B cell (primary cell): ENCODE data around the gene PLEKHA7. TPM values are rescaled to one million over a fixed set of nuclear protein-coding genes. Genes with fewer than 3 reads are reported as not detected.
"Not testable (repeated sequence)": the region's sequence is repeated elsewhere in the genome, so short reads cannot be mapped to it uniquely, and the experiment has no call there.

Experiments
- ATAC-seq: fragments of 200-7000 bp; cut with Tn5 transposase; one replicate; pipeline ENCODE4 v1.10.0; 2021; ENCODE audit warnings: low read depth, mild to moderate bottlenecking, moderate number of reproducible peaks, moderate library complexity
- CTCF ChIA-PET: fragments of 350-600 bp; sonication (Branson Sonifier 250); formaldehyde crosslinking; loops from one replicate; lab custom pipeline; 2021; ENCODE audit warnings: antibody characterized with exemption, inconsistent platforms; lab: Charles Lee
- POLR2A ChIA-PET: fragments of 350-600 bp; sonication (Branson Sonifier 250); formaldehyde crosslinking; loops from one replicate; lab custom pipeline; 2021; ENCODE audit warnings: antibody characterized with exemption; lab: Charles Lee
- DNase-seq: peaks from one replicate; pipeline ENCODE4 v3.0.0; 2013
- H2AFZ ChIP-seq: 2 replicates; pipeline ENCODE4 v1.6.1; 2012; ENCODE audit warnings: mild to moderate bottlenecking, low read depth, low read length; ENCODE audit not compliant: insufficient read depth, poor library complexity, severe bottlenecking
- H3K27ac ChIP-seq, 2 donors: 1 replicate in 1 of 2; 2 replicates in 1 of 2; pipeline ENCODE4 v1.5.1; 2012 to 2013; ENCODE audit warnings: low read length in 2 of 2, mild to moderate bottlenecking in 2 of 2, moderate library complexity in 1 of 2
- H3K27me3 ChIP-seq, 4 experiments: fragments of 200-600 bp in 1 of 4; sonication (generic) in 1 of 4; replicated peaks in 1 of 4; 1 replicate in 2 of 4; 2 replicates in 2 of 4; pipeline versions ENCODE4 v1.6.1 to v1.7.0; 2013 to 2016; ENCODE audit warnings: low read length in 3 of 4, mild to moderate bottlenecking in 2 of 4, mixed read lengths in 1 of 4, moderate library complexity in 1 of 4; ENCODE audit not compliant: insufficient read depth in 4 of 4, control insufficient read depth in 3 of 4; ENCODE audit errors: control extremely low read depth in 1 of 4
- H3K36me3 ChIP-seq, 2 experiments: replicated peaks in 1 of 2; 1 replicate in 1 of 2; 2 replicates in 1 of 2; pipeline versions ENCODE4 v1.6.1 to v1.7.1; 2013; ENCODE audit warnings: low read length in 1 of 2; ENCODE audit not compliant: insufficient read depth in 2 of 2, control insufficient read depth in 1 of 2; ENCODE audit errors: control extremely low read depth in 1 of 2, extremely low read depth in 1 of 2
- H3K4me1 ChIP-seq, 2 donors: fragments of 200-600 bp in 1 of 2; sonication (generic) in 1 of 2; 1 replicate in 1 of 2; 2 replicates in 1 of 2; pipeline versions ENCODE4 v1.5.1 to v1.6.1; 2013 to 2017; ENCODE audit warnings: low read length in 2 of 2; ENCODE audit not compliant: control insufficient read depth in 2 of 2, insufficient read depth in 2 of 2
- H3K4me2 ChIP-seq: replicated peaks from 2 replicates; pipeline ENCODE3; 2012; ENCODE audit warnings: mild to moderate bottlenecking, low read depth, low read length; ENCODE audit not compliant: poor library complexity, severe bottlenecking
- H3K4me3 ChIP-seq, 5 experiments: fragments of 200-600 bp in 1 of 5; sonication (generic) in 1 of 5; 1 replicate in 3 of 5; 2 replicates in 2 of 5; pipeline versions ENCODE4 v1.5.1 to v1.7.0; 2011 to 2016; ENCODE audit warnings: low read length in 4 of 5, mild to moderate bottlenecking in 4 of 5, low read depth in 2 of 5, control low read depth in 1 of 5, moderate library complexity in 1 of 5; ENCODE audit not compliant: insufficient read depth in 1 of 5; ENCODE audit errors: control extremely low read depth in 1 of 5, extremely low read depth in 1 of 5
- H3K79me2 ChIP-seq: fragments of 200-600 bp; sonication (generic); one replicate; pipeline ENCODE4 v1.6.0; 2016; ENCODE audit warnings: low read length; ENCODE audit not compliant: control insufficient read depth, insufficient read depth
- H3K9ac ChIP-seq: fragments of 200-600 bp; sonication (generic); 2 replicates; pipeline ENCODE4 v1.6.1; 2017; ENCODE audit warnings: mild to moderate bottlenecking, low read length, moderate library complexity
- H3K9me3 ChIP-seq, 3 donors: one replicate each; pipeline versions ENCODE4 v1.6.1 to v1.7.1; 2013; ENCODE audit warnings: low read length in 2 of 3; ENCODE audit not compliant: control insufficient read depth in 2 of 3, insufficient read depth in 1 of 3; ENCODE audit errors: control extremely low read depth in 1 of 3
- H4K20me1 ChIP-seq: 2 replicates; pipeline ENCODE4 v1.6.0; 2012; ENCODE audit warnings: mild to moderate bottlenecking, low read length; ENCODE audit not compliant: insufficient read depth, control insufficient read depth, poor library complexity, severe bottlenecking
- H3K27ac Mint-ChIP-seq: one replicate; pipeline ENCODE4 v1.8.0; 2021; ENCODE audit warnings: mixed read lengths
- H3K27me3 Mint-ChIP-seq: one replicate; pipeline ENCODE4 v1.8.0; 2021; ENCODE audit warnings: mixed read lengths
- H3K4me1 Mint-ChIP-seq: one replicate; pipeline ENCODE4 v1.8.0; 2021; ENCODE audit warnings: mixed read lengths
- H3K4me3 Mint-ChIP-seq: one replicate; pipeline ENCODE4 v1.8.0; 2021; ENCODE audit warnings: mixed read lengths
- H3K9me3 Mint-ChIP-seq: one replicate; pipeline ENCODE4 v1.8.0; 2022; ENCODE audit warnings: mixed read lengths; ENCODE audit not compliant: insufficient read depth
- EZH2 ChIP-seq: IDR thresholded peaks from 2 replicates; pipeline ENCODE4 v1.6.1; 2012; ENCODE audit warnings: borderline replicate concordance, low read depth, mild to moderate bottlenecking, moderate library complexity, low read length; ENCODE audit not compliant: insufficient read depth, poor library complexity, severe bottlenecking
- WGBS: methylation state at CpG from one replicate; pipeline ENCODE4 v1.1.5; 2013; ENCODE audit warnings: missing lambda C conversion rate; ENCODE audit not compliant: insufficient coverage; 5-methylcytosine and 5-hydroxymethylcytosine counted together
- intact Hi-C: fragments of 100-400 bp; cut with micrococcal nuclease; formaldehyde crosslinking; loops from one replicate; pipeline ENCODE4 v1.10.0; 2022
- polyA plus RNA-seq: library from polyadenylated mRNA; depleted of rRNA; stranded (reverse); fragments of >200 nt; gene quantifications from 2 replicates; pipeline ENCODE4 v1.2.3, GENCODE V29; 2012
- total RNA-seq, 2 donors: library from RNA; stranded (reverse); fragments of 120-200 nt in 1 of 2; gene quantifications; 1 replicate in 1 of 2; 2 replicates in 1 of 2; pipeline versions ENCODE4 v1.2.3 to v1.2.4, GENCODE V29; 2013 to 2022
- TF ChIP-seq, protein P1 (sequence below): fragments of 200-600 bp; IDR thresholded peaks from one replicate; pipeline ENCODE4 v1.8.0; 2022; ENCODE audit warnings: antibody characterized with exemption, mild to moderate bottlenecking

PLEKHA7 gene
- total and polyA plus RNA-seq, 2 donors (not counting 1 experiment from before 2014, with no cell fraction given): 1.7 to 8.2 TPM

GRCh38 chr11:17001806-17002205 is 12.4 kb downstream of the PLEKHA7 start:
- no peaks in the 10 kb centered on the region for H3K27me3 ChIP-seq
- no peak overlapping the region for H3K4me3 ChIP-seq
- ATAC-seq (no peak), DNase-seq (no peak)
- 89% methylated on average over 1 of the region's 3 CpGs for WGBS
- ChIA-PET CTCF (no interaction called here), POLR2A (no interaction called here)
- H3K4me1 ChIP-seq: no peaks in the 10 kb centered on the region
- H3K9me3 ChIP-seq: no peaks in the 10 kb centered on the region
- Mint-ChIP-seq H3K4me3 (no peak overlapping the region), H3K27ac (no peak overlapping the region), H3K9me3 (no peaks in the 10 kb centered on the region), H3K4me1 (no peaks in the 10 kb centered on the region), H3K27me3 (no peaks in the 10 kb centered on the region)
- H2AFZ ChIP-seq: no peak overlapping the region
- H4K20me1 ChIP-seq: no peaks in the 10 kb centered on the region
- H3K27ac ChIP-seq: no peak overlapping the region
- intact Hi-C loops: no loop called here
- no peaks in the 10 kb centered on the region for H3K36me3 ChIP-seq
- TF ChIP-seq, protein P1, sequence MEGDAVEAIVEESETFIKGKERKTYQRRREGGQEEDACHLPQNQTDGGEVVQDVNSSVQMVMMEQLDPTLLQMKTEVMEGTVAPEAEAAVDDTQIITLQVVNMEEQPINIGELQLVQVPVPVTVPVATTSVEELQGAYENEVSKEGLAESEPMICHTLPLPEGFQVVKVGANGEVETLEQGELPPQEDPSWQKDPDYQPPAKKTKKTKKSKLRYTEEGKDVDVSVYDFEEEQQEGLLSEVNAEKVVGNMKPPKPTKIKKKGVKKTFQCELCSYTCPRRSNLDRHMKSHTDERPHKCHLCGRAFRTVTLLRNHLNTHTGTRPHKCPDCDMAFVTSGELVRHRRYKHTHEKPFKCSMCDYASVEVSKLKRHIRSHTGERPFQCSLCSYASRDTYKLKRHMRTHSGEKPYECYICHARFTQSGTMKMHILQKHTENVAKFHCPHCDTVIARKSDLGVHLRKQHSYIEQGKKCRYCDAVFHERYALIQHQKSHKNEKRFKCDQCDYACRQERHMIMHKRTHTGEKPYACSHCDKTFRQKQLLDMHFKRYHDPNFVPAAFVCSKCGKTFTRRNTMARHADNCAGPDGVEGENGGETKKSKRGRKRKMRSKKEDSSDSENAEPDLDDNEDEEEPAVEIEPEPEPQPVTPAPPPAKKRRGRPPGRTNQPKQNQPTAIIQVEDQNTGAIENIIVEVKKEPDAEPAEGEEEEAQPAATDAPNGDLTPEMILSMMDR: no peak
- TF ChIP-seq EZH2: no peak
- no peak overlapping the region for H3K4me2 ChIP-seq
- no peak overlapping the region for H3K9ac ChIP-seq
- no peaks in the 10 kb centered on the region for H3K79me2 ChIP-seq

DNA sequence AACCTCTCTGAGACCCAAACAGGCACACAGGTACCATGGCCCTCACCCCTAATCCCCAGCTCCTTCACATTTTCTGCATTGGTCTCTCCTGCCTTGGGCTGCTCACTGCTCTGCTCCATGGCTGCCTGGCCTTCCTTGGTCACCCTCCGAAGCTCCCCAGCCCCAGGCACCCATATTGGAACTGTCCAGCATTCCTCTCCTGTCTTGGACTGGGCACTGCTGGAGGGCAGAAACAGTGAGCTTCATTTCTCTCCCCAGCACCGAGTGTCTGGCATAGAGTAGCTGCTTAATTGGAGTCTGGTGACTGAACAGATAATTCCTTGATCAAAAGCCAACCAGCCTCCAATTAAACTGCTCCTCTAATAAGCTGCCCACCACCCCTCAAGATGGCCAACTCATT is 13.2 kb downstream of the PLEKHA7 start:
- Mint-ChIP-seq H3K4me1 (no peaks in the 10 kb centered on the region), H3K9me3 (no peaks in the 10 kb centered on the region), H3K27ac (no peak overlapping the region), H3K27me3 (no peaks in the 10 kb centered on the region), H3K4me3 (no peak overlapping the region)
- H3K27ac ChIP-seq: no peak overlapping the region
- no peaks in the 10 kb centered on the region for H4K20me1 ChIP-seq
- WGBS: 90% methylated on average over 1 of the region's 2 CpGs
- no peaks in the 10 kb centered on the region for H3K36me3 ChIP-seq
- no peak overlapping the region for H3K4me2 ChIP-seq
- ChIA-PET CTCF (no interaction called here), POLR2A (no interaction called here)
- no peak for DNase-seq
- ATAC-seq: no peak
- no peaks in the 10 kb centered on the region for H3K9me3 ChIP-seq
- intact Hi-C loops: no loop called here
- no peaks in the 10 kb centered on the region for H3K79me2 ChIP-seq
- no peak overlapping the region for H2AFZ ChIP-seq
- no peak overlapping the region for H3K4me3 ChIP-seq
- no peak for TF ChIP-seq EZH2
- TF ChIP-seq, protein P1: no peak
- no peaks in the 10 kb centered on the region for H3K27me3 ChIP-seq
- no peaks in the 10 kb centered on the region for H3K4me1 ChIP-seq
- no peak overlapping the region for H3K9ac ChIP-seq

DNA sequence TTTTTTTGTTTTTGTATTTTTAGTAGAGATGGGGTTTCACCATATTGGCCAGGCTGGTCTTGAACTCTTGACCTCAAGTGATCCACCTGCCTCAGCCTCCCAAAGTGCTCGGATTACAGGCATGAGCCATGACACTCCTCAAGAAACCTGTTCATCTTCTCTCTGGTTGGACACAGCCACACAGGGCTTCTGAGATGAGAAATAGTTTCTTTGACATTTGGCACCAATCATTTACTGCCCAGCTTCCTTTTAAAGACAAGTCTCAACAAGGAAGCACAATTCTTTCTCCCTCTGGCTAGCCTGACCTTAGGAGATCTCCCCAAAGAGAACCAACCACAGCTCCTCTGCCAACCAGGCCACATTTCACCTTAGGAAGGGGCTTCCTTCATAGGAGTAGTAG is 14.0 kb downstream of the PLEKHA7 start:
- H2AFZ ChIP-seq, POLR2A ChIA-PET, H3K4me1 Mint-ChIP-seq, intact Hi-C loops, H3K4me2 ChIP-seq, H3K27me3 Mint-ChIP-seq, H3K4me1 ChIP-seq, H3K9me3 Mint-ChIP-seq, ATAC-seq, H3K27me3 ChIP-seq, H3K9ac ChIP-seq, DNase-seq, H4K20me1 ChIP-seq, H3K79me2 ChIP-seq, H3K4me3 Mint-ChIP-seq, H3K4me3 ChIP-seq, H3K27ac Mint-ChIP-seq, CTCF ChIA-PET, H3K9me3 ChIP-seq, H3K27ac ChIP-seq, H3K36me3 ChIP-seq: not testable (repeated sequence)
- WGBS: 91% methylated on average over 1 of the region's 1 CpG
